GF-D8 (cell line): ENCODE measurements around the gene SERPINE1.

Experiments used
- DNase-seq: peaks from one replicate; lab custom pipeline; 2025; lab: John Stamatoyannopoulos, UW

The SERPINE1 gene

DNA sequence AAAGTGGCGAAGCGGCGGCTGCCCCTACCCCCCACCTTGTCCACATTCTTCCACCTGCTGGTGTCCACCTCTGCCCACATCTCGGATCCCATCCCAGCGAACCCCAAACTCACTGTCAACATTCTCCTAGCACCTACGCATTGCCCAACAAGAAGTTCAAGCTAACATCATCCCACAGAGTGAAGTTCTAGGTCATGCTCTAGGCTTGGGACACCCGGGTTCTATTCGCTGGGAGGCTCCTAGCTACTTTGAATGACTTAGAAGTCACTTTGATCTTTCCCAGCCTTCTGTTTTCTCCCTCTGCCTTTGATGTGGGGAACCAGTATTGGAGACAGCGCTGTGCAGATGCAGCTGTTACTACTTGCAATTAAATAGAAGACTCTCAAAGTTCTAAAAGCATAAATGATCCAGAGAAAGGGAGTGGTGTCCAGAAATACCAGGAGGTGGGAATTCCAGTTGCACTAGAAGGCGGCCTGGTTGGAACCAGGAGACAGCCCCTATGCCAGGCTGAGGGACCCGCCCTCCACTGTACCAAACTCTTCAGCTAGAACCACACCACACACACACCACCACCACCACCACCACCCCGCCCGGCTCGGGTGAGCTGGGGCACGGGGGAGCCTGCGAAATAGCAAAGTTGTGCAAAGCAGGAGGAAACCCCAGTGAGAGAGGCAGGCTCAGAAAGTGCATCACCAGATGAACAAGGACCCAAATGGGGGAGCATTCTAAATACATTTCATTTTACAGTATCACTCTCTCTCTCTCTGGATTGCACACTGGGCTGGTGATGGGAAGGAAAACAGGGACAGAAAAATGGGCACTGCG lies 43.9 kb downstream of the SERPINE1 start:
- no peak for DNase-seq

DNA sequence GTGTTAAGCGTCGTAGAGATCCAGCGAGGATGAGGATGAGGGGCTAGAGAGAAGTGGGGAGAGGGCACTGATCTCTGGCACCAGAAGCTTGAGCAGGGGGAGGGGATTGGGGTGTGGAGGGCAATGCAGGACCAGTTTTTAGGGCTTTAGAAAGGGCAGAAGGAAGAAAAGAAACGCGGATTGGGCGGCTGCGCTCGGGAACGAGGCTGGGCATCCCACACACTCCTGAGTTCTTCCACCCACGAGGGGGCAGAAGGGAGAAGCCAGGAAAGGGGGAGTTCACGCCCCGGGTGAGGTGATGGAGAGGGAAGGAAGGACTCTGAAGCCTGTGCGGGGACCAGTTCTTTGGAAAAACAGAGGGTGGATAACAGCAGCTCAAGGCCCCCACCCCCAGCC lies 44.5 kb downstream of the SERPINE1 start:
- no peak for DNase-seq

DNA sequence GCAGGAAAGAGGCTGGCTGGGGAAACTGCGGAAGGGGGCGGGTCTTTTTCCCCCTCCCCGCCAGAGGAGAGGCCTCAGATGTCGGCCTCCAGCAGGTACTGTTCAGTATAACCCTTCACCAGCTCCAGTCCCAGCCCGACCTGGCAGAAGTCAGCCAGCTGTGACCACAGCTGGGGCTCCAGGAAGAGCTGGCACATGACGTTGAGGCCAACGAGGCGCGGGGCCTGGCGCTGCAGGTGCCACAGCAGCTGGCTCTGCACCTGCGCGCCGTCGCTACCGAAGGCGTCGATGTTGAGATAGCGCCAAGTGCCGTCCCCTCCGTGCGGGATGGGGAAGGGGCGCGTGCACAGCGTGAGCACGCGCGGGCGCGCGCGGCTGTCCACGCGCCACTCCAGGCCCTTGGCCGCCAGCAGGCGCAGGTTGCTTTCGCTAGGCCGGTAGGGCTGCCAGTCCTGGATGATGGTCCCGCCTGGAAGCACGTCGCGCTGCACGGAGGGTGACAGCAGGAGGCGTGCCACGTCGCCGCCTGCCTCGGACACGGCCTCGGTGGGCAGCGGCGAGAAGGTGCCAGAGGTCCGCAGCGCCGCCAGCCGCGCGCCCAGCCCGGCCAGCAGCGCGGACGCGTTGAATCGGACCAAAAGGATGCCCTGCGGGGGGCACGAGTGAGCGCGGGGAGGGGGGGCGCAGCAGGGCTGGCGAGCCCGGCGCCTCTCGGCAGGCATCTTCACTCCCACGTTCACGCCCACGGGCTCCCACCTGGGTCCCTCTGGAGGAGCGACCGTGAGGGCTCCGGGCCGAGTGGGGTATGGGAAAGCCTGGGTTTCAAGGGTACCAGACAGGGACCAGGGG lies 45.3 kb downstream of the SERPINE1 start:
- no peak for DNase-seq

DNA sequence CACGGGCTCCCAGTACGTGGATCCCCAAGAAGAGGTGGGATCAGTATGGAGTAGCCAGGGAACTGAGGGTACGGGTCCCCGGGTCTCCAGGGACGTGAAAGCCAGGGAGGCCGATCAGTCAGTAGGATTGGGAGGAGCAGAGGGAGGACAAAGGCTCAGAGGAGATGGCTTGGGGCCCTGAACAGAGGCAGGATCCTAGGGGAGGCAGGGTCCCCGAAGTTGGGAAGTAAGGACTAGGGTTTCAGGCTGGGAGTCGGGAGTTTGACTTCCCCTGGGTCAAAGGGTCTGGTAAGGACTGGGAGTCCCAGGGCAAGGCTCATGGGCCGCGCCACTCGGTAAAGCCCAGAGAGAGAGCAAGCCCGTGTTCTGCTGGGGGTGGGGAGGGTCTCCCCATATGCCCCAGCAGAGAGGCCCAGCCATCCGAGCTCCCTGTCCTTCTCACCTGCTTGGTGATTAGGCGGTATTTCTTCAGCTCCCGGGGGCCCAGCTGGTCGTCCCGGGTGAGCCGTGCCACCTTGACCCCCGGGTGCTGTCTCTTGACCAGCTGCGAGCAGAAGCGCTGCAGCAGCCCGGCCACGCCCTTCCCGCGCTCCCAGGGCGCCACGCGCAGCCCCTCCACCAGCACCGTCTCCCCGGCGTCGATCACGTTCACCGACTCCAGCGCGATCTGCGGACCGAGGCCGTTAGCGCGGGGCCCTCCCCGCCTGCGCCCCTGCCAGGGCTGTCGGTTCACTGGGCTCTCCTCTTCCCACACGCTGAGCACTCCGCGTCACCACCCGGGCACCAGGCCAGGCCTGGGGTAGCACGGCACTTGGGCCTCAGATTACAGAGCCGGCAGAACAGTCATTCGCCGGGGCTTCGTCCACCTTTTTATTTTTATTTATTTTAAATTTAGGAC lies 46.2 kb downstream of the SERPINE1 start:
- DNase-seq, result no peak

DNA sequence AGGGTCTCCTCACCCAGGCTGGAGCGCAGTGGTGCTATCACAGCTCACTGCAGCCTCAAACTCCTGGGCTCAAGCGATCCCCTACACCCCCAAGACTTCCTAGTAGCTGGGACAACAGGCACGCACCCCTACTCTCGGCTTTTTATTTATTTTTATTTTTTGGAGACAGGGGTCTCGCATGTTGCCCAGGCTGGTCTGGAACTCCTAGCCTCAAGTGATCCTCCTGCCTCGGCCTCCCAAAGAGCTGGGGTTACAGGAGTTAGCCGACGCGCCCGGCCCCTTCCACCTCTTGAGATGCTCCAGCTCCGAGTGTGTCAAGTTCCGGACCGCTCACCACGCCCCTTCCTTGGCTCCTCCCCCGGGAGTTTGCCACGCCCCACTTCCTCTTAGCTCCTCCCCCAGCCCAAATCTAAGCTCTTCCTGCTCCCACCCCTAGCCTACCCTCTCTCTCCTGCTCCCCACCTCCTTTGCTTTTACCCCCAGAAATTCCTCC lies 46.9 kb downstream of the SERPINE1 start:
- no peak for DNase-seq

DNA sequence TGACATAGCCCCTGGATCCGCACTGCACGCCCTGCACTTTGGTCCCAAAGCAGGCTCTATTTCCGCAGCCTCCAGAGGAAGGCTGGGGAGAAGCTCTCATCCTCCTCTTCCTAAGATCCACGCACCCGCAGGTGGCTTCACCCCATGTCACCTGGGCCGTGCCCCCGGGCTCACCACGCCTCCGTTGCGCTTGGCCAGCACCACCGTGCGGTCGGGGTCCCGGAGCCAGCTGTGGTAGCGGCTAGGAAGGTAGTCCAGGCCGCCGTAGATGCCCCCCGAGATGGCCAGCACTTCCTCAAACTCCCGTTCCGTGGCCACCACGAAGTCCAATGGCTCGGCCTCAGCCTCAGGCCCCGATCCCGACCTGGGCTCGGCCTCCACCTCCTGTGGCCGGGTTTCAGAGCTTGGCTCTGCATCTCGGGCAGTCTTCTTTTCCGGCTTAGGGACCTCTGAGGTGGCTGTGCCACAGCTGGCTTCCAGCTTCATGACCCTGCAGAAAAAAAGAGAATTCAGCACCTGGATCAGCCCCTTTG lies 47.5 kb downstream of the SERPINE1 start:
- DNase-seq, result no peak

DNA sequence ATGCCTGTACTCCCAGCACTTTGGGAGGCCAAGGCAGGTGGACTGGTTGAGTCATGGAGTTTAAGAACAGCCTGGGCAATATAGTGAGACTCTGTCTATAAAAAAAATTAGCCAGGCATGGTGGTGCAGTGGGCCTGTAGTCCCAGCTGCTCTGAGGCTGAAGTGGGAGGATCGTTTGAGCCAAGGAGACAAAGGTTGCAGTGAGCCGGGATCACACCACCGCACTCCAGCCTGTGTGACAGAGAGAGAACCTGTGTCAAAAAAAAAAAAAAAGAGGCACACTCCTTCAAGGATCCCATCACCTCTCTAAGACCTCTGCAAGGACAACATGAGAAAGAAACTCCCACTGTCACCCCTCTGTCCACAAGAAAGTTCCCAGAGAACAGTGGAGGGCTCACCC lies 48.8 kb downstream of the SERPINE1 start:
- no peak for DNase-seq

DNA sequence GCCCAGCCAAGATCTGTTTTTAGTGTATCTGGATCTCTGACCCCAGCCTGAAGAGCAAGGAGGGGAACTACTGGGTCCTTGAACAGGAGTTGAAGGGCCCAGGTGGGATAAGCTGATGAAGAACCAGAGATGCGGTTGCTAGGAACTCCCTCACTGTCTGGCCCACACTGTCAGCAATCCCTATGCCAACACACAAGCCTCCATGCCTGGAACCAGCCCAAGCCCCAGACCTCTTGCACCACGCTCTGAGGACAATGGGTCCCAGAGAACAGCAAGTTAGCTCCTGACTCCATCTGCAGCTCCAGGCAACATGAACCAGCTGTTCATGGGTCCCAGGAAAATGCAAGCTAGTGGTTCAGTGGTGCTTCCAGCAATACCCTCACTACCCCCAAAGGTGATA lies 50.7 kb downstream of the SERPINE1 start:
- no peak for DNase-seq

DNA sequence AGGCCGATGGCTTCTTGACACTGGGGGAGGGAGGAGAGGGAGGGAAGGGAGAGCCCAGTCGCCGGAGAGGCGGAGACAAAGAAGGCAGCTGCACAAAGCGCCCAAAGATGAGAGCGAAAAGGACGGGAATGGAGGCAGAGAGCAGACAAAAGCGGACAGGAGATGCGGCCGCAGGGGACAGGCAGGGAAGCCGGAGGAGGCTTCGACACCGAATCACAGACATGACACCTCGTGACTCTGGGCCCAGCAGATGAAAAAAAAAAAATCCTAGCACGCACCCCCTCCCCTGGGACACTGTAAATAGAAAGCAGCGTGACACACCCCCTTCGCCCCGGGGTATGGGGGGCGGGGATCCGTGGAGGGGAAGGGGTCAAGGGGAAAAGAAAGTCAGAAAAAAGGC lies 52.2 kb downstream of the SERPINE1 start:
- DNase-seq, result no peak

DNA sequence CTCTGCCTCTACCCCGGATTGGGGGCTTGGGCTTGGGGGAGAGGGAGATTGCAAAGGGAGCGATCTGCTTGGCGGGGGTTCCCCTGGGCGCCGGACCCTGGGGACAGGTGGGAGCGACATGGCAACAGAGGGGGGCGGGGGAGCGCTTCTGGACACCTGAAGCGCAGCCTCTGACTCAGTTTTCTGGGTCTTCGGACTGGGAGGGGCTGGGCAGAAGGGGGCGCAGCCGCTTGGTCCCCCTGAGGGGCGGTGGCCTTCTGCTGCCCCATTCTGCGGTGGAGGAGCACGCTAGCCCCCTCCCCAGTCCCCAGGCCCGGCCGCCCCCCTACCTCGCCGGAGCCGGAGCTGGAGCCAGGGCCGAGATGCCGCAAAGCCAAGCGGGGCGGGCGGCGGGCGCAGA lies 52.8 kb downstream of the SERPINE1 start:
- DNase-seq, result no peak

DNA sequence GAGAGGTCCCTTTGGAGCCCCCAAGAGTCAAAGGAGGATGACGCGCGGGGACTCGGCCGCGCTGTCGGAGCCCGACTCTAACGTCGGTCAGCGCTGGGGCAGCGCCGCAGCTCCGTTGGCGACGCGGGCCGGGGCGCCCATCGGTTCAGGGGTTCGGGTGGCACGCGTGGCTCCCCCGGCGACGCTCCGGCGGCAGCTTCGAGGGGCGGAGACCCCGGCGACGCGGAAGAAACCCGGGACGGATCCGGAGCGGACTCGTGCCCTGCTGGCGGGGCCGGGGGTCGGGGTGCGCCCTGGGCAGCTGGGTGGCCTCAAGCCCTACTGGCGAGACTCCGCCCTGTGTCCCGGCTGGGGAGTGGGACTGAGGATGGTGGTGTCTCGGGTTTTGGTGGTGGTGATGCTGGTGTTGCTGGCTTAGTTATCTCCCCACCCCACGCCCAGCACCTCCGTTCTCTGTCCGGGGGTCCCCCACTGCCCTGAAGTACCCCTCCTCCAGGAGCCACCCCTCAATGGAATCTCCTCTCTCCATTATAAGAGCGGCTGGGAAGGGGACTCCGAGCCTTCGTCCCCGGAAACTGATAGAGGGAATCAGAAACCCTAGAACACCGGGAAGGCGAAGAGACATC lies 53.3 kb downstream of the SERPINE1 start, which contains the start of gene NAT16:
Gene NAT16, minus strand, starts transcription at position 164 of the 626 bp plus-strand sequence. CDS start 5,486 bp downstream, outside the sequence.
- no peak for DNase-seq

DNA sequence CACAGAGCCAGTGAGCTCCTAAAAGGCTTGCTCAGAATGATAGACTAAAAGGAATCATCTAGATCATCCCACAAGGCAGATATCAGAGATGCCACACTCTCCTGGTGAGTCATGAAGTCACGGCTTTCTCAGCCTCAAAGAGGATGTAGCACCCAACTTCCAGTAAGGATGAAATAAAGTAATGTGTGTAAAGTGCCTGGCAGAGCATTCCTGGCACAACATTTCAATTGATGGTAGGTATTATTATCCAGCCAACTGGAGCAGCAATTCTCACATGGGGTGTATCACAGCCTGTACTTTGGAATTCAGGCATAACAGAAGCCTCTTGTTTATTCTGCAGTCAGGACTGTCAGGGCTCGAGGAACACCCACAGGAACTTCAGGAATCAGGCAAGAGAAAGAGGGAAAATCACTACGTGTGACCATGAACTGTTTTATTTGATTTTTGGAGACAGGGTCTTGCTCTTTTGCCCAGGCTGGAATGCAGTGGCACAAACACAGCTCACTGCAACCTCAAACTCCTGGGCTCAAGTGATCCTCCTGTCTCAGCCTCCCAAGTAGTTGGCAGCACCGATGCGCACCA lies 58.4 kb downstream of the SERPINE1 start:
- no peak for DNase-seq

DNA sequence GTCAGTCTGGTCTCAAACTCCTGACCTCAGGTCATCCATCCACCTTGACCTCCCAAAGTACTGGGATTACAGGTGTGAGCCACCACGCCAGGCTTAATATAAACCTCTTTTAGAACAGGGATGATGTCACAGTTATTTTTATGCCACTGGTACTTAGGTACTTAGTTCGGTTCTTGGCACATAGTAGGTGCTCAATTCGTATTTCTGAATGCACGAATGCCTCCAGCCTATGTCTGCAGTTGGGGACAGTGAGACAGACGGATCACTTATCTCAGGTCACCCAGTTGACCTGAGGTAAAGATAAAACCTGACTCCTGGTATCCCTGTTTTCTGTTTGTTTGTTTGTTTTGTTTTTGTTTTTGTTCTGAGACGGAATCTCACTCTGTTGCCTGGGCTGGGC lies 59.3 kb downstream of the SERPINE1 start:
- DNase-seq, result no peak

DNA sequence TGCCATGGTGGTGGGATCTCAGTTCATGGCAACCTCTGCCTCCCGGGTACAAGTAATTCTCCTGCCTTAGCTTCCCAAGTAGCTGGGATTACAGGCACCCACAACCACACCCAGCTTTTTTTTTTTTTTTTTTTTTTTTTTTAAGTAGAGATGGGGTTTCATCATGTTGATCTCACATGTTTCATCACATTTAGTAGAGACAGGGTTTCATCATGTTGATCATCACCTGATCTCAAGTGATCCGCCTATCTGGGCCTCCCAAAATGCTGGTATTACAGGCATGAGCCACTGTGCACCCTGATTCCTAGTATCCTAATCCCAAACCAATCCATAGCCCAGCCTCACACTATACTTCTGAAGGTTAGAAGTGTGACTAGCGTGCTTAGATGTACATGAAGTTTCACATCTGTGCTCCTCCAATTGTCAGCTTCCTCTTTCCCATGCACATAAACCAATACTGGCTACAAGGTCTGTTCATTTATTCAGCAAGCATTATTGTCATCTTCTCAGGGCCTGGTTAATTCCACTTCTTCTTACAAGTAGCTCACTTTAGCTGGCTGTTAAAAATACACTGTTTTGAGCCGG lies 60.0 kb downstream of the SERPINE1 start:
- no peak for DNase-seq
